ENCODE results near the gene CTAGE8.
A peak's percentile ranks its signal among the peaks of the same experiment; 100 is the strongest.
"Not testable (repeated sequence)": the region's sequence is repeated elsewhere in the genome, so short reads cannot be mapped to it uniquely, and the experiment has no call there.

Gene CTAGE8

GRCh38 chr7:144262128-144262527 lies 7.0 kb downstream of the CTAGE8 start:
- not testable (repeated sequence) for H3K4me3 ChIP-seq (ENCODE audit: low read length); DNase-seq (ENCODE audit: low read depth)

DNA sequence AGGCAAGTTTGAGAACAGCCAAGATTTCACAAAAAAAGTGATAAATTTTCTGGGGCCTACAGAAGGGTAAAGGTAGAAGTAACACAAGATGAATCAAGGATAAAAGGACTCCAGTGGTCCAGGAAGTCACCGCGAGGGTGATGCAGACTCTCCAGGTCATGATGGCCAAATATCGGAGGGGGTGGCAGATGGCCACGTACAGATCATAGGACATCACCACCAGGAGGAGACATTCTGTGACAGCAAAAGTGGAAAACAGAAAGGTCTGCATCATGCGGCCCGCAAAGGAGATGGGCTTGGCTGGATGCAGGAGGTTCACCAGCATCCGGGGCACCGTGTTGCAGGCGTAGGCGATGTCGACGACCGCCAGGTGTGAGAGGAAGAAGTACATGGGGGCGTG lies 10.0 kb downstream of the CTAGE8 start:
- not testable (repeated sequence) for DNase-seq (ENCODE audit: low read depth); H3K4me3 ChIP-seq (ENCODE audit: low read length)

DNA sequence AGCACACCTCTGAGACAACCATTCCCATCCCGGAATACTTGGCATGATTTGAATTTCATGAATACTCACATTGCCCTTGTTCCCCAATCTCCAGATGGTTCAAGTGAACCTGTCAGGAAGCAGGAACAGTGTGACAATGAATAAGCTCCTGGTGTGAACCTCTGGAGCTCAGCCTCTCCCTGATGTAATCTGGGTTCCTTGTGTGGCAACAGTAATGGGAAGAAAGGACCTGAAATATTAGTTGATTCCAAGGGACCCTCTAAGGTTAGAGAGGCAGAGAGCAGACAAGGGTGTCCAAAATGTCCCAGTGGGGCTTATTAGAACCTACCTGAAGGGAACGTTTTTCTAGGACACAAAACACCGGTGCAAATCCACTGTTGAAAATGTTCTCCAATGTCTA lies 13.0 kb downstream of the CTAGE8 start:
- TF ChIP-seq CTCF (conservative IDR thresholded peaks at IDR 0.05; ENCODE audit: low read length), result no peak
- no peak overlapping the region for H3K4me3 ChIP-seq (ENCODE audit: low read length)
- no peak for DNase-seq (ENCODE audit: low read depth)

DNA sequence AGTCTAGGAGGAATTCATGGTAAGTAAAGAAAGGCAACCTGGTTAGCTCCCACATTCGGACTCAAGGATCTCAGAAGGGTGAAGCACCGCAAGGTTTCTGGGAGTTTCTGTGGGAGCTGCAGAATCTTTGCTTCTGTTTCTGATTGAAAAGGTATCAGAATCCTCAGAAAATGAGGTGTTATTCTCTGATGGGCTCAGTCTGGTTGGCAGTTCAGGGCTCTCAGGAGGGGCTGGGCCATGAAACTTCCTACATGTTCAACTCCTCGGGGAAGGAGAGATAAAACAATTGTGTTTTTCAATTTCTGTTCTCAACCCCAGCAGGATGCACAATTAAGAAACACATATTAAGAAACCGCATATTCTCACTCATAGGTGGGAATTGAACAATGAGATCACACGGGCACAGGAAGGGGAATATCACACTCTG lies 13.6 kb downstream of the CTAGE8 start:
- DNase-seq (ENCODE audit: low read depth), result no peak
- H3K4me3 ChIP-seq (ENCODE audit: low read length), result no peak overlapping the region
- TF ChIP-seq CTCF (conservative IDR thresholded peaks at IDR 0.05; ENCODE audit: low read length), result no peak

DNA sequence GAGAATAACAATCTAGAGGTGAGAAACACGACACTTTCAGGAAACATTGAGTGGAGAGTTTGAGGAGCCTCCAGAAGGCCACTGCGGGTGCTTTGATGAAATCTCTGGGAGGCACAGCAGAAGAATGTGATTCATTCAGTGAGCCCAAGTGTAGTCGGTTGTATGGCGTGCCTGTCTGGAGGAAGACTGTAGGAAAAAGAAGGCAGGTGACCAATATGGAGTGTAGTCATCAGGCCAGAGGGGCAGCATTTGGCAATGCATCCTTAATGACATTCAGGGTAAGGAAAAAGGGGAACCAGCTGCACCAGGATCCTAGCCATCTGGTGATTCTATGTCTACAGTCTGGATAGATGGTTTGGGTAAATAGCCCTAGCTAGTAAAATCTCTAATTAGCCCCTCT lies 16.8 kb downstream of the CTAGE8 start:
- H3K4me3 ChIP-seq (ENCODE audit: low read length); DNase-seq (ENCODE audit: low read depth): not testable (repeated sequence)

GRCh38 chr7:144247674-144248330 lies 21.3 kb downstream of the CTAGE8 start:
- not testable (repeated sequence) for H3K4me3 ChIP-seq (ENCODE audit: low read length)

GRCh38 chr7:144246967-144247366 lies 22.1 kb downstream of the CTAGE8 start:
- H3K4me3 ChIP-seq (ENCODE audit: low read length); DNase-seq (ENCODE audit: low read depth): not testable (repeated sequence)

More at GRCh38 chr7:144247674-144248330, 21.3 kb downstream of the CTAGE8 start:
- DNase-seq (ENCODE audit: low read depth), result not testable (repeated sequence)

DNA sequence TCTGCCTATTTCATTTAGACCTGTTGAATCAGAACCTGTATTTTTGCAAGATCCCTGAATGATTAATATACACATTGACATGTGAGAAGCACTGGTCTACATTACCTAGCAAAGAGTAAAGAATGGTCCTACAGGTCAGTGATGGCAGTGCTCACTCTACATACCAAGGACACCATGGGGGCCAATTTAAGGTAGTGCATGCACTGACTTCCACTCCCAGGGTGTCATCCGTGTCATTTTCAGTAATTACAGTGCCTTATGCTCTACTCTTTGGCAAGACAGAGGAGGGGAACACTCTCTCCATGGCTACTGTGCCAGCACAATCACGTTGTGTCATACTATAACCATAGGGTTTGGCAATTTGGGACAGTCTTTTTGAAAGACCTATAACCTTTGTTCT lies 23.7 kb downstream of the CTAGE8 start:
- not testable (repeated sequence) for H3K4me3 ChIP-seq (ENCODE audit: low read length); DNase-seq (ENCODE audit: low read depth)

DNA sequence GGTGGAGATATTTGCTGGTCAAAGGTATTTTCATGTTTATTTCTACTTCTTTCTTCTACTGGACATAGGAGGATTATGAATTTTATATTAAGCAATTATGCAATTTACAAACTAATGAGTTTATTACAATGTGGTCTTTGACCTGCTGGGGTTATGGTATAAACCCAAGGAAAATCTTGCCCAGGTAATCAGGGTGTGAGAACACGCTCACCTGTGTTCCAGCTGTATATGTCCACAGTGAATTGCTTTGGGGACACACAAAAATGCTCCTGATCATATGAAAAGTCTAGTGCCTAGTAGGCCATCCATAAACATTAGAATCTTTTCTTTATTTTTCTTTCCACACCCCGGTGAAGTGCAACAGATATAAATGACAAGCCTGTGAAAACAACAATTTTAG lies 29.7 kb downstream of the CTAGE8 start, which contains the start of gene OR2A42:
OR2A42 (minus strand) TSS at position 241 of the 400 bp plus-strand sequence. CDS start 6,762 bp downstream, outside the sequence.
- DNase-seq (ENCODE audit: low read depth); H3K4me3 ChIP-seq (ENCODE audit: low read length): not testable (repeated sequence)

DNA sequence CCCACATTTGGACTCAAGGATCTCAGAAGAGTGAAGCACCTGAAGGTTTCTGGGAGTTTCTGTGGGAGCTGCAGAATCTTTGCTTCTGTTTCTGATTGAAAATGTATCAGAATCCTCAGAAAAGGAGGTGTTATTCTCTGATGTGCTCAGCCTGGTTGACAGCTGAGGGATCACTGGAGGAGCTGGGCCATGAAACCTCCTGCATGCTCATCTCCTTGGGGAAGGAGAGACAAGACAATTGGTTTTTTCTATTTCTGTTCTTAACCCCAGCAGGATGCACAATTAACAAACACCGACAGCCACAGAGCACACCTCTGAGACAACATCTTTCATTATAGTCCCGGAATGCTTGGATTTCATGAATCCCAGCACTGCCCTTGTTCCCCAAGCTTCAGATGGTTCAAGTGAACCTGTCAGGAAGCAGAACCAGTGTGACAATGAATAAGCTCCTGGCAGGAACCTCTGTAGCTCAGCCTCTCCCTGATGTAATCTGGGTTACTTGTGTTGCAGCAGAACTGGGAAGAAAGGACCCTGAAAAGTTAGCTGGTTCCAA lies 30.5 kb downstream of the CTAGE8 start:
- not testable (repeated sequence) for DNase-seq (ENCODE audit: low read depth); H3K4me3 ChIP-seq (ENCODE audit: low read length)

DNA sequence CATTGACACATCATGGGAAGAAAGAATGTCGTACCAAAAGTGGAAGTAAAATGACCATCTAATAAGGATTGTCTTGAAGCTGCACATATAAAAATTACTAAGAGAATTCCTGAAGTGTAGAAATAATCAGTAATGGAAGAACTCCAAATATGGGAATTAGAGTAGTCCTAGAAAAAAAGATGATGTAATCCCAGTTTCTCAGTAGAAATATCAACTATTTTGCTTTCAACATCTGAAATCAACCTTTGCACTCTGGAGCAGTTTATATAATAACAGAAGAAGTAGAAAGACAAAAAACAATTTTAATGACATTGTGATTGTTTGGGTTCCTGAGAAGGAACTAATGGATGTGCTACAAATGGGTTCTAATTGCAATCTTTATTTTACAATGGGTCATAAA lies 36.0 kb downstream of the CTAGE8 start:
- H3K4me3 ChIP-seq (ENCODE audit: low read length); DNase-seq (ENCODE audit: low read depth): not testable (repeated sequence)

- H3K4me3 ChIP-seq (ENCODE audit: low read length); DNase-seq (ENCODE audit: low read depth): not testable (repeated sequence)
These were observed 38.1 kb downstream of the CTAGE8 start for GRCh38 chr7:144231027-144231426.

DNA sequence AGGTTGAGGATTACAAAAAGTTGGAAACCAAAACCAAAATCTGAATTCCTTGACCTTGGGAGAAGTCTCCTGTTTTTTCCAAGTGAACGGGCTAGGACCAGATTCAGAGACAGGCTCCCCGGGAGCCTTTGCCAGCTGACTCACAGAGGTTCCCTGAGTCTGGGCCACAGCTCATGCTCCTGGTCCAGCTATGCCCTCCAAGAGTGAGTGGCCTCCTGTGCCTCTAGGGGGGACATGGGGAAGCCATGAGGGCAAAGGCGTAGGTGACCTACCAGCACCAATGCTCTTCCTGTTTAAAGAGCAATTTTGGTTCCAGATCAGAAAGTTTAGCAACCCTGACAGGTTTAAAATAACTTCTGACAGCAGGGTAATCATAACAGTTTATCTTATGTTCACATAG lies 40.3 kb downstream of the CTAGE8 start:
- not testable (repeated sequence) for DNase-seq (ENCODE audit: low read depth); H3K4me3 ChIP-seq (ENCODE audit: low read length)

DNA sequence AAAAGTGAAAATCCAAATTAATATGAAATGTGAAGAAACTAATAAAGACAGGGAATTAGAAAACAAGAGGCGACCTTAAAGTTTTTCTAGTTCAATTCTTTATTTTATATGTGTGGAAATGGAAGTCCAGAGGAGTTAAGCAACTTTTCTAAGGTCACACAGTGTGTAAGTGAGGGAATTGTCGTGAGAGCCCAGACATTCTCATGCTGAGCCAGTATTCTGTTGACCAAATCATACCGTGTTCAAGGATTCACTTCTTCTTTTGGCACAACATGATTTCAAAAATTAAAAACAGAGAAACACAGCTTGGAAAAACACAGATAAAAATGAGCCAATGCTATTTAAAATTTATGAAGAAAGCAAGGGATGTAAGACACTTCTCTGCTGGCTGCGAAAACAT lies 42.2 kb downstream of the CTAGE8 start:
- peak; percentile 1 for DNase-seq (ENCODE audit: low read depth)
- not testable (repeated sequence) for H3K4me3 ChIP-seq (ENCODE audit: low read length)

- not testable (repeated sequence) for DNase-seq (ENCODE audit: low read depth)
These were observed 45.4 kb downstream of the CTAGE8 start for GRCh38 chr7:144223675-144224074.

DNA sequence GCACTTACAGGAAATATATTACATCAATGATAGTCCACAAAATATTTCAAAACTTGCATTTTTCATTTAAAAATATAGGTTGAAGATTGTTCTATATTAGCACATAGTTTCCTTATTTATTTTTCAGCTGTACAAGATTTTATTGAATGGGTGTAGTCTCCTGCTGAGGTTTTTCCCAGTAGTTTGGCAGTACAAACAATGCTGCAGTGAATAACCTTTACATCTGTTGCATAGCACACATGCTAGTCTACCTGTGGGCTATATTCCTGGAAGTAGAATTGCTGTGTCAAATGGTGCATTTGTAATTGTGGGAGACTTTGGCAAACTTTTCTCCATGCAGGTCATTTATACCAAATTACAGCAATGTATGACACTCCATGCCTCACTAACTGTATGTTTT lies 48.6 kb downstream of the CTAGE8 start:
- not testable (repeated sequence) for DNase-seq (ENCODE audit: low read depth); H3K4me3 ChIP-seq (ENCODE audit: low read length)

More at GRCh38 chr7:144223675-144224074, 45.4 kb downstream of the CTAGE8 start:
- H3K4me3 ChIP-seq (ENCODE audit: low read length), result not testable (repeated sequence)

DNA sequence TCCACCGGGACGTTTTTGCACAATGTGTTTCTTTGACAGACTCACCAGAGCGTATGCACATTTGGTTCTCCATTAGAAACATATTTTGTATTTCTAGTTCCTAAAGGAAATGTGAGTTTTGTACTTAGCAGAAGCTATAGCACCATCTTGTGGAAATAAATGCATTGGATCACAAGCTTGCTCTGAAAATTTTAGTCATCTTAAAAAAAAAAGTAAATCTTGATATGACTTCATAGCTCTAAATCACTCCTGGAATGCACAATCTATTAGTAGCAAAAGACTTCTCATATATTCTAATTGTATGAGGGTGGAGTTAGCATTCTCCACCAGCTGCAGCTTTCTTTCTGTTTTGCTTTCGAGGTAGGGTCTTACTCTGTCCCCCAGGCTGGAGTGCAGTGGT lies 49.9 kb downstream of the CTAGE8 start:
- H3K4me3 ChIP-seq (ENCODE audit: low read length); DNase-seq (ENCODE audit: low read depth): not testable (repeated sequence)

DNA sequence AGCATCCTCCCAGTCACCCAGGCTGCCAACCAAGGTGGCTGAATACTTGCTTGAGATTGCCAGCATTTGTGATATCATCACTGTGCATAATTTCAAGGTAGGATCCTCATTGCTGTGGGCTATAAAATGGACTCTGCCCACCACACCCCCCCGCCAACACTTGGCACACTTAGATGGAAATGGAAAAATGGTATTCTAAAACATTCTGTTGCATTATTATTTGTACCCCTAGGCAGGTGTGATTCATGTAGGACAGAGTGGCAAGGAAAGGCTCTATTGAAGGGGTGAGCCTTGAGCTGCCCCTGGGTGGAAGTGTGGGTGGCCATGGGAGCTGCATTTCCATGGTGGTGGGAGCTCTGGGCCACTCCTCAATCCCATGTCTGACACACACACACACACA lies 50.5 kb downstream of the CTAGE8 start:
- not testable (repeated sequence) for H3K4me3 ChIP-seq (ENCODE audit: low read length); DNase-seq (ENCODE audit: low read depth)

Data from AG10803 (cell line).